Gastrocnemius medialis (tissue), 4 donors: ENCODE data around the gene PDZD7. TPM values are rescaled to one million over a fixed set of nuclear protein-coding genes. Genes with fewer than 3 reads are reported as not detected.

ENCODE experiments used
- ATAC-seq, 2 donors: fragments of 150-250 bp; one replicate each; pipeline ENCODE4 v1.9.1; 2016
- DNase-seq, 2 donors: peaks; one replicate each; pipeline ENCODE4 v3.0.0-alpha.2; 2019
- H3K27ac ChIP-seq, 4 donors: fragments of 200-600 bp; sonication (generic); 1 replicate in 1 of 4; 2 replicates in 3 of 4; pipeline ENCODE4 v1.5.1; 2016 to 2018; ENCODE audit warnings: mild to moderate bottlenecking in 2 of 4, moderate library complexity in 1 of 4
- H3K27me3 ChIP-seq, 3 donors: fragments of 200-600 bp; sonication (generic) in 2 of 3; 1 replicate in 1 of 3; 2 replicates in 2 of 3; pipeline versions ENCODE4 v1.5.1 to v1.6.0; 2016 to 2019; ENCODE audit warnings: mild to moderate bottlenecking in 1 of 3, moderate library complexity in 1 of 3
- H3K36me3 ChIP-seq, 2 donors: fragments of 200-600 bp; sonication (generic) in 1 of 2; one replicate each; pipeline ENCODE4 v1.5.1; 2017 to 2018
- H3K4me1 ChIP-seq, 2 donors: fragments of 200-600 bp; sonication (generic) in 1 of 2; one replicate each; pipeline ENCODE4 v1.5.1; 2016 to 2017; ENCODE audit warnings: mild to moderate bottlenecking in 2 of 2
- H3K4me3 ChIP-seq, 4 donors: fragments of 200-600 bp; sonication (generic) in 3 of 4; 1 replicate in 1 of 4; 2 replicates in 3 of 4; pipeline ENCODE4 v1.5.1; 2016 to 2019; ENCODE audit warnings: mild to moderate bottlenecking in 2 of 4
- H3K9me3 ChIP-seq, 3 donors: fragments of 200-600 bp; sonication (generic) in 2 of 3; 1 replicate in 1 of 3; 2 replicates in 2 of 3; pipeline ENCODE4 v1.5.1; 2016 to 2019
- CTCF ChIP-seq, 5 experiments: fragments of 450-650 bp in 3 of 5; fragments of 200-600 bp in 2 of 5; sonication (generic) in 2 of 5; IDR thresholded peaks in 4 of 5; conservative IDR thresholded peaks in 1 of 5; 1 replicate in 4 of 5; 2 replicates in 1 of 5; pipeline ENCODE4 v1.5.1; 2016 to 2019; ENCODE audit warnings: antibody characterized with exemption in 5 of 5, mild to moderate bottlenecking in 3 of 5, moderate library complexity in 3 of 5
- POLR2A ChIP-seq, 2 donors: fragments of 450-650 bp; IDR thresholded peaks; one replicate each; pipeline ENCODE4 v1.6.1; 2017; ENCODE audit warnings: antibody characterized with exemption in 2 of 2, mild to moderate bottlenecking in 2 of 2, moderate library complexity in 2 of 2
- in situ Hi-C, 4 donors: fragments of 200-750 bp; cut with MboI; loops; one replicate each; pipeline versions ENCODE4 v1.15.0 to v1.8.0; 2017; ENCODE audit warnings: low sequenced_read_pairs in 4 of 4
- intact Hi-C: fragments of 100-400 bp; cut with DNase I; formaldehyde crosslinking; loops from one replicate; pipeline ENCODE4 v1.15.1; 2023; ENCODE audit warnings: low total_unique reads
- total RNA-seq, 4 donors: library from RNA; depleted of rRNA; stranded (reverse); fragments of >200 nt; gene quantifications; one replicate each; pipeline versions ENCODE4 v1.1.0 to v1.2.3, GENCODE V29; 2016

Gene PDZD7
- total RNA-seq, 4 donors from 2014 or later = 0.11 TPM; not detected in 3

GRCh38 chr10:101054351-101054750 is 23.4 kb upstream of the PDZD7 start:
- no peak overlapping the region for H3K4me3 ChIP-seq
- ATAC-seq = no peak
- no peaks in the 10 kb centered on the region for H3K36me3 ChIP-seq
- intact Hi-C loops (no loop called here), in situ Hi-C loops (no loop called here)
- H3K4me1 ChIP-seq = peaks cover 12 to 21% of the 10 kb centered on the region in 2 donors
- no peak overlapping the region for H3K27ac ChIP-seq
- no peaks in the 10 kb centered on the region for H3K9me3 ChIP-seq
- TF ChIP-seq POLR2A (IDR thresholded peaks at IDR 0.05) (no peak), CTCF (IDR thresholded peaks at IDR 0.05 in 4 of 5, conservative IDR thresholded peaks at IDR 0.05 in 1 of 5) (no peak)
- no peak for DNase-seq
- H3K27me3 ChIP-seq = peaks cover 9 to 18% (median 14%) of the 10 kb centered on the region in 3 donors

GRCh38 chr10:101053516-101053915 is 22.6 kb upstream of the PDZD7 start:
- Histone ChIP-seq H3K4me3 (no peak overlapping the region), H3K27me3 (peaks cover 18 to 26% (median 22%) of the 10 kb centered on the region in 3 donors), H3K4me1 (peaks cover 12 to 21% of the 10 kb centered on the region in 2 donors), H3K9me3 (no peaks in the 10 kb centered on the region), H3K27ac (no peak overlapping the region), H3K36me3 (no peaks in the 10 kb centered on the region)
- intact Hi-C loops = no loop called here
- ATAC-seq (no peak), DNase-seq (no peak)
- in situ Hi-C loops = no loop called here
- TF ChIP-seq CTCF (IDR thresholded peaks at IDR 0.05 in 4 of 5, conservative IDR thresholded peaks at IDR 0.05 in 1 of 5) (no peak), POLR2A (IDR thresholded peaks at IDR 0.05) (no peak)

- TF ChIP-seq POLR2A (IDR thresholded peaks at IDR 0.05) (peak in 1 of 2 donors; percentile 21), CTCF (IDR thresholded peaks at IDR 0.05 in 4 of 5, conservative IDR thresholded peaks at IDR 0.05 in 1 of 5) (no peak)
- Histone ChIP-seq H3K27ac (peak overlapping the region; percentile 57 to 76 (median 66)), H3K27me3 (peaks cover 29 to 34% (median 34%) of the 10 kb centered on the region in 3 donors), H3K36me3 (no peaks in the 10 kb centered on the region), H3K4me1 (peaks cover 12 to 21% of the 10 kb centered on the region in 2 donors), H3K4me3 (no peak overlapping the region), H3K9me3 (no peaks in the 10 kb centered on the region)
- intact Hi-C loops (no loop called here), in situ Hi-C loops (no loop called here)
- peak; percentile 68 to 89 for DNase-seq
- peak; percentile 97 to 99 for ATAC-seq
Observed at GRCh38 chr10:101052285-101052684, 21.4 kb upstream of the PDZD7 start.

DNA sequence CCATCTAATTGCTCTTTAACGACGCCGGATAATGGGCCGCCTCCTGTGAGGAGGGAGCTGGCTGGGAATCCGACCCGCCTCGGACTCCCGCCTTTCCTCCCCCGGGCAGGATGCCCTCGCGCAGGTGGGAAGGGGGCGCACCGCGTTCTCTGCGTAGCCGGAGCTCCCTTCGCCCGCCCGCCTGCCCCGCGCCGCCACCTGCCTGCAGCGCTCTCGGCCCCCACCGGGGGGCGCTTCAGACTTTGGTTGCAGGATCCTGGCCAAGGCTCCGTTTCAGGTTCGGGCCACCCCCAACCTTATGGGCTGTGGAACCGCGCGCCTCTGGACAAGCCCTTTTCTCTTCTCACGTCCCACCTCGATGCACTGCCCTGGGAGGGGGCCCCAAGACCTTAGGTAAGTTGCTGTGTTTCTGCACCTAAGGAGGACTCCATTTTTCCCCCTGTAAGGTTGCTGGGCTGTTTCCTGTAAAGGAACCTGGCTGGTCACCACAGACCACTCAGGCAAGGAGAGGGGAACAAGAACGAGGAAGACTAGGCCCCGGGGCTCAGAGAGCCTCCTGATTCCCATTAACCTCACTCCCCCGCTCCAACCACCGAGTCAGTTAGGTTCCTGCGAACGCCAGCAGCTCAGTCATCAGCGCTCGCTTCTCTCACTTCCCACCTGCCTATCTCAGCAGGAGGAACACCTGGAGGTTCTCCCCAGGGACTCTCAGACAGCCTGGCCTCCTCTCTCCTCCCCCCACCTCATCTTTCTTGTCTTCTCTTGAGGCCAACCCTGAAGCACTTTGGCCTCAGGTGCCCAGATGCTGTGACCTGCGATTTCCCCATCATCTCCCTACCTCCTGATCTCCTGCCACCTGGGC is 19.5 kb upstream of the PDZD7 start:
- intact Hi-C loops = no loop called here
- peak overlapping the region; percentile 1 to 47 (median 24) for H3K4me3 ChIP-seq
- ATAC-seq = peak; percentile 40 to 50

More for the DNA sequence above, 19.5 kb upstream of the PDZD7 start:
- H3K27me3 ChIP-seq = peaks cover 34 to 42% (median 40%) of the 10 kb centered on the region in 3 donors
- in situ Hi-C loops = no loop called here
- peak in 1 of 2 donors; percentile 57 for DNase-seq
- H3K4me1 ChIP-seq = peaks cover 12 to 21% of the 10 kb centered on the region in 2 donors
- no peak overlapping the region for H3K27ac ChIP-seq
- TF ChIP-seq POLR2A (IDR thresholded peaks at IDR 0.05) (no peak), CTCF (IDR thresholded peaks at IDR 0.05 in 4 of 5, conservative IDR thresholded peaks at IDR 0.05 in 1 of 5) (peak; percentile 61 to 92 (median 84))
- no peaks in the 10 kb centered on the region for H3K36me3 ChIP-seq
- H3K9me3 ChIP-seq = no peaks in the 10 kb centered on the region
